Peyer's patch (tissue), 4 donors: Measurements from ENCODE around the gene PKMYT1. TPM values are rescaled to one million over a fixed set of nuclear protein-coding genes. Genes with fewer than 3 reads are reported as not detected.

ENCODE experiments used
- DNase-seq, 3 donors: peaks; one replicate each; pipeline ENCODE4 v3.0.0-alpha.2; 2017 to 2019
- H3K27ac ChIP-seq, 4 donors: fragments of 200-600 bp; sonication (generic); one replicate each; pipeline ENCODE4 v1.5.1; 2016 to 2019
- H3K27me3 ChIP-seq, 2 donors: fragments of 200-600 bp; sonication (generic); one replicate each; pipeline ENCODE4 v1.5.1; 2019
- H3K36me3 ChIP-seq, 3 donors: fragments of 200-600 bp; sonication (generic); one replicate each; pipeline ENCODE4 v1.5.1; 2016 to 2019
- H3K4me1 ChIP-seq, 4 donors: fragments of 200-600 bp; sonication (generic); one replicate each; pipeline ENCODE4 v1.5.1; 2016 to 2019
- H3K4me3 ChIP-seq, 4 donors: fragments of 200-600 bp; sonication (generic); 1 replicate in 3 of 4; 2 replicates in 1 of 4; pipeline ENCODE4 v1.5.1; 2016 to 2019; ENCODE audit warnings: mild to moderate bottlenecking in 1 of 4
- H3K9me3 ChIP-seq, 4 donors: fragments of 200-600 bp; sonication (generic); one replicate each; pipeline ENCODE4 v1.5.1; 2016 to 2019; ENCODE audit warnings: mild to moderate bottlenecking in 1 of 4
- CTCF ChIP-seq, 6 experiments: fragments of 450-650 bp in 4 of 6; fragments of 200-600 bp in 2 of 6; sonication (generic) in 1 of 6; IDR thresholded peaks; one replicate each; pipeline ENCODE4 v1.5.1; 2017 to 2019; ENCODE audit warnings: antibody characterized with exemption in 6 of 6, mild to moderate bottlenecking in 3 of 6, moderate library complexity in 1 of 6
- POLR2A ChIP-seq, 2 donors: fragments of 450-650 bp; IDR thresholded peaks; one replicate each; pipeline ENCODE4 v1.5.1; 2017; ENCODE audit warnings: antibody characterized with exemption in 2 of 2, mild to moderate bottlenecking in 2 of 2, moderate library complexity in 2 of 2
- total RNA-seq, 4 donors: library from RNA; depleted of rRNA; stranded (reverse); fragments of >200 nt; gene quantifications; one replicate each; pipeline ENCODE4 v1.1.0, GENCODE V29; 2016

The PKMYT1 gene
- total RNA-seq, 4 donors from 2014 or later, result 4.3 to 23.9 (median 6.0) TPM

- Histone ChIP-seq H3K27ac (no peak overlapping the region), H3K9me3 (no peaks in the 10 kb centered on the region), H3K27me3 (peaks cover 0 to 6% of the 10 kb centered on the region in 2 donors), H3K36me3 (no peaks in the 10 kb centered on the region), H3K4me1 (peaks cover 0 to 3% (median 0%) of the 10 kb centered on the region in 4 donors), H3K4me3 (no peak overlapping the region)
- DNase-seq, result no peak
- TF ChIP-seq CTCF (IDR thresholded peaks at IDR 0.05), result no peak
- TF ChIP-seq POLR2A (IDR thresholded peaks at IDR 0.05), result no peak
Measured at GRCh38 chr16:2955779-2956578, 24.3 kb downstream of the PKMYT1 start.

- DNase-seq, result no peak
- no peak overlapping the region for H3K27ac ChIP-seq
- H3K36me3 ChIP-seq, result no peaks in the 10 kb centered on the region
- H3K4me3 ChIP-seq, result no peak overlapping the region
- H3K9me3 ChIP-seq, result no peaks in the 10 kb centered on the region
- TF ChIP-seq CTCF (IDR thresholded peaks at IDR 0.05) (no peak), POLR2A (IDR thresholded peaks at IDR 0.05) (no peak)
- H3K4me1 ChIP-seq, result peaks cover 0 to 3% (median 0%) of the 10 kb centered on the region in 4 donors
- H3K27me3 ChIP-seq, result peaks cover 0 to 6% of the 10 kb centered on the region in 2 donors
Measured at GRCh38 chr16:2955438-2955778, 24.8 kb downstream of the PKMYT1 start.

GRCh38 chr16:2954656-2955381 lies 25.4 kb downstream of the PKMYT1 start:
- TF ChIP-seq POLR2A (IDR thresholded peaks at IDR 0.05) (no peak), CTCF (IDR thresholded peaks at IDR 0.05) (no peak)
- Histone ChIP-seq H3K4me1 (peaks cover 0 to 3% (median 0%) of the 10 kb centered on the region in 4 donors), H3K36me3 (no peaks in the 10 kb centered on the region), H3K4me3 (no peak overlapping the region), H3K9me3 (no peaks in the 10 kb centered on the region), H3K27me3 (peaks cover 0 to 6% of the 10 kb centered on the region in 2 donors), H3K27ac (no peak overlapping the region)
- DNase-seq, result peak in 1 of 3 donors; percentile 64

- Histone ChIP-seq H3K4me3 (no peak overlapping the region), H3K9me3 (no peaks in the 10 kb centered on the region), H3K4me1 (peaks cover 0 to 3% (median 0%) of the 10 kb centered on the region in 4 donors), H3K36me3 (peaks cover 0 to 4% (median 0%) of the 10 kb centered on the region in 3 donors), H3K27me3 (peaks cover 0 to 6% of the 10 kb centered on the region in 2 donors), H3K27ac (no peak overlapping the region)
- peak in 1 of 3 donors; percentile 64 for DNase-seq
- TF ChIP-seq CTCF (IDR thresholded peaks at IDR 0.05), result no peak
- TF ChIP-seq POLR2A (IDR thresholded peaks at IDR 0.05), result no peak
Measured at GRCh38 chr16:2953706-2954627, 26.3 kb downstream of the PKMYT1 start.

GRCh38 chr16:2952679-2953078 lies 27.6 kb downstream of the PKMYT1 start:
- Histone ChIP-seq H3K4me1 (peaks cover 0 to 3% (median 0%) of the 10 kb centered on the region in 4 donors), H3K4me3 (no peak overlapping the region), H3K36me3 (peaks cover 0 to 11% (median 0%) of the 10 kb centered on the region in 3 donors), H3K9me3 (no peaks in the 10 kb centered on the region), H3K27me3 (peaks cover 0 to 6% of the 10 kb centered on the region in 2 donors), H3K27ac (no peak overlapping the region)
- no peak for DNase-seq
- TF ChIP-seq CTCF (IDR thresholded peaks at IDR 0.05) (no peak), POLR2A (IDR thresholded peaks at IDR 0.05) (no peak)
